H9 (cell line): ENCODE results near the gene KRT78. TPM values are rescaled to one million over a fixed set of nuclear protein-coding genes. Genes with fewer than 3 reads are reported as not detected.

Experiments used
- DNase-seq: peaks from one replicate; pipeline ENCODE4 v3.0.0-alpha.2; 2017
- H2AFZ ChIP-seq: one replicate; pipeline ENCODE4 v1.6.1; 2013; ENCODE audit warnings: mild to moderate bottlenecking, low read length, control low read depth, moderate library complexity
- H2AK5ac ChIP-seq: 2 replicates; pipeline ENCODE4 v1.6.1; 2013; ENCODE audit warnings: low read length, control low read depth, mixed read lengths; ENCODE audit not compliant: insufficient read length
- H2BK120ac ChIP-seq: one replicate; pipeline ENCODE4 v1.6.1; 2013; ENCODE audit warnings: low read depth, mild to moderate bottlenecking, low read length, control low read depth, inconsistent platforms; ENCODE audit not compliant: poor library complexity, severe bottlenecking
- H2BK12ac ChIP-seq: 2 replicates; pipeline ENCODE4 v1.6.1; 2013; ENCODE audit warnings: low read length, control low read depth, mixed read lengths, low read depth; ENCODE audit not compliant: insufficient read length
- H2BK15ac ChIP-seq: 2 replicates; pipeline ENCODE4 v1.6.1; 2013; ENCODE audit warnings: low read depth, low read length, control low read depth
- H2BK20ac ChIP-seq: one replicate; pipeline ENCODE4 v1.6.1; 2013; ENCODE audit warnings: low read depth, mild to moderate bottlenecking, low read length, control low read depth, inconsistent platforms; ENCODE audit not compliant: poor library complexity, severe bottlenecking
- H2BK5ac ChIP-seq: 2 replicates; pipeline ENCODE4 v1.6.1; 2013; ENCODE audit warnings: low read length, control low read depth, mixed read lengths; ENCODE audit not compliant: insufficient read length
- H3K14ac ChIP-seq: 2 replicates; pipeline ENCODE4 v1.6.1; 2013; ENCODE audit warnings: low read length, control low read depth; ENCODE audit not compliant: insufficient read depth
- H3K18ac ChIP-seq: 2 replicates; pipeline ENCODE4 v1.6.1; 2013; ENCODE audit warnings: low read depth, mild to moderate bottlenecking, mixed read lengths, low read length, control low read depth; ENCODE audit not compliant: insufficient read length
- H3K23ac ChIP-seq: 2 replicates; pipeline ENCODE4 v1.6.1; 2013; ENCODE audit warnings: low read length, control low read depth, mixed read lengths, low read depth; ENCODE audit not compliant: insufficient read length
- H3K23me2 ChIP-seq: 2 replicates; pipeline ENCODE4 v1.6.1; 2013; ENCODE audit warnings: low read depth, mild to moderate bottlenecking, mixed read lengths, low read length, control low read depth; ENCODE audit not compliant: insufficient read length, poor library complexity, severe bottlenecking
- H3K27ac ChIP-seq: 2 replicates; pipeline ENCODE4 v1.5.1; 2013; ENCODE audit warnings: low read length, control low read depth, mixed read lengths, low read depth; ENCODE audit not compliant: insufficient read length
- H3K27me3 ChIP-seq: 2 replicates; pipeline ENCODE4 v1.6.1; 2013; ENCODE audit warnings: low read length, control low read depth, inconsistent platforms; ENCODE audit not compliant: insufficient read depth
- H3K4ac ChIP-seq: 2 replicates; pipeline ENCODE4 v1.6.1; 2013; ENCODE audit warnings: low read depth, mild to moderate bottlenecking, control low read depth, inconsistent platforms, low read length, moderate library complexity
- H3K4me1 ChIP-seq: 2 replicates; pipeline ENCODE4 v1.6.1; 2013; ENCODE audit warnings: low read length, control low read depth, inconsistent platforms; ENCODE audit not compliant: insufficient read depth
- H3K4me2 ChIP-seq: 2 replicates; pipeline ENCODE4 v1.6.1; 2013; ENCODE audit warnings: low read length, control low read depth, mixed read lengths; ENCODE audit not compliant: insufficient read length, insufficient read depth
- H3K56ac ChIP-seq: 2 replicates; pipeline ENCODE4 v1.6.1; 2013; ENCODE audit warnings: low read depth, mild to moderate bottlenecking, mixed read lengths, low read length, control low read depth; ENCODE audit not compliant: insufficient read length
- H3K79me1 ChIP-seq: 2 replicates; pipeline ENCODE4 v1.6.1; 2013; ENCODE audit warnings: low read depth, mild to moderate bottlenecking, moderate library complexity, low read length, control low read depth, inconsistent platforms; ENCODE audit not compliant: insufficient read depth, poor library complexity, severe bottlenecking
- H3K79me2 ChIP-seq: 2 replicates; pipeline ENCODE4 v1.6.1; 2013; ENCODE audit warnings: low read length, control low read depth, inconsistent platforms; ENCODE audit not compliant: insufficient read depth
- H3K9ac ChIP-seq: 2 replicates; pipeline ENCODE4 v1.6.1; 2013; ENCODE audit warnings: low read length, control low read depth, mixed read lengths; ENCODE audit not compliant: insufficient read length; ENCODE audit errors: extremely low read depth
- H3K9me3 ChIP-seq: one replicate; pipeline ENCODE4 v1.6.1; 2013; ENCODE audit warnings: low read depth, low read length, inconsistent platforms; ENCODE audit not compliant: control insufficient read depth
- H3T11ph ChIP-seq: one replicate; pipeline ENCODE4 v1.6.1; 2013; ENCODE audit warnings: mild to moderate bottlenecking, low read length, control low read depth, inconsistent platforms
- H4K20me1 ChIP-seq: one replicate; pipeline ENCODE4 v1.6.1; 2013; ENCODE audit not compliant: control insufficient read depth, insufficient read length, insufficient read depth
- H4K5ac ChIP-seq: 2 replicates; pipeline ENCODE4 v1.6.1; 2013; ENCODE audit warnings: low read depth, mild to moderate bottlenecking, mixed read lengths, low read length, control low read depth; ENCODE audit not compliant: insufficient read length
- H4K8ac ChIP-seq: replicated peaks from 2 replicates; pipeline ENCODE4 v1.6.1; 2013; ENCODE audit warnings: low read length, control low read depth, mixed read lengths, low read depth; ENCODE audit not compliant: insufficient read length
- H4K91ac ChIP-seq: 2 replicates; pipeline ENCODE4 v1.6.1; 2013; ENCODE audit warnings: low read depth, mild to moderate bottlenecking, moderate library complexity, mixed read lengths, low read length, control low read depth; ENCODE audit not compliant: insufficient read length
- H3K27ac Mint-ChIP-seq, 3 experiments: 2 replicates in 2 of 3; 3 replicates in 1 of 3; pipeline ENCODE4 v1.8.0; 2020 to 2021; ENCODE audit warnings: mixed read lengths in 3 of 3, mild to moderate bottlenecking in 1 of 3, moderate library complexity in 1 of 3
- H3K27me3 Mint-ChIP-seq: 2 replicates; pipeline ENCODE4 v1.8.0; 2021; ENCODE audit warnings: low read depth, mild to moderate bottlenecking, moderate library complexity, mixed read lengths
- H3K36me3 Mint-ChIP-seq, 3 experiments: 2 replicates in 2 of 3; 3 replicates in 1 of 3; pipeline ENCODE4 v1.8.0; 2020 to 2021; ENCODE audit warnings: low read depth in 3 of 3, mixed read lengths in 3 of 3; ENCODE audit not compliant: insufficient read depth in 1 of 3
- H3K4me1 Mint-ChIP-seq, 2 experiments: 2 replicates each; pipeline ENCODE4 v1.8.0; 2020; ENCODE audit warnings: mixed read lengths in 2 of 2
- H3K4me3 Mint-ChIP-seq, 2 experiments: 2 replicates in 1 of 2; 3 replicates in 1 of 2; pipeline ENCODE4 v1.8.0; 2020 to 2021; ENCODE audit warnings: mild to moderate bottlenecking in 2 of 2, mixed read lengths in 2 of 2, moderate library complexity in 1 of 2
- H3K9me3 Mint-ChIP-seq, 2 experiments: 2 replicates in 1 of 2; 3 replicates in 1 of 2; pipeline ENCODE4 v1.8.0; 2020; ENCODE audit warnings: mild to moderate bottlenecking in 2 of 2, mixed read lengths in 2 of 2, moderate library complexity in 1 of 2
- WGBS: extraction: QIAGEN DNeasy Blood & Tissue Kit; methylation state at CpG from one replicate; pipeline ENCODE4 v1.1.7; 2013; ENCODE audit warnings: missing lambda C conversion rate, low lambda C conversion rate, mixed read lengths; ENCODE audit not compliant: insufficient read length; ENCODE audit errors: extremely low coverage; 5-methylcytosine and 5-hydroxymethylcytosine counted together
- total RNA-seq: library from RNA; stranded (reverse); gene quantifications from 2 replicates; pipeline ENCODE4 v1.2.1, GENCODE V29; 2021
- TF ChIP-seq, protein P1 (sequence below): fragments of 200-600 bp; sonication (generic); conservative IDR thresholded peaks from 3 replicates; pipeline ENCODE4 v1.8.0; 2021; ENCODE audit warnings: antibody characterized with exemption, mild to moderate bottlenecking

KRT78 gene
- total RNA-seq, 1 experiment from 2014 or later, result not detected

DNA sequence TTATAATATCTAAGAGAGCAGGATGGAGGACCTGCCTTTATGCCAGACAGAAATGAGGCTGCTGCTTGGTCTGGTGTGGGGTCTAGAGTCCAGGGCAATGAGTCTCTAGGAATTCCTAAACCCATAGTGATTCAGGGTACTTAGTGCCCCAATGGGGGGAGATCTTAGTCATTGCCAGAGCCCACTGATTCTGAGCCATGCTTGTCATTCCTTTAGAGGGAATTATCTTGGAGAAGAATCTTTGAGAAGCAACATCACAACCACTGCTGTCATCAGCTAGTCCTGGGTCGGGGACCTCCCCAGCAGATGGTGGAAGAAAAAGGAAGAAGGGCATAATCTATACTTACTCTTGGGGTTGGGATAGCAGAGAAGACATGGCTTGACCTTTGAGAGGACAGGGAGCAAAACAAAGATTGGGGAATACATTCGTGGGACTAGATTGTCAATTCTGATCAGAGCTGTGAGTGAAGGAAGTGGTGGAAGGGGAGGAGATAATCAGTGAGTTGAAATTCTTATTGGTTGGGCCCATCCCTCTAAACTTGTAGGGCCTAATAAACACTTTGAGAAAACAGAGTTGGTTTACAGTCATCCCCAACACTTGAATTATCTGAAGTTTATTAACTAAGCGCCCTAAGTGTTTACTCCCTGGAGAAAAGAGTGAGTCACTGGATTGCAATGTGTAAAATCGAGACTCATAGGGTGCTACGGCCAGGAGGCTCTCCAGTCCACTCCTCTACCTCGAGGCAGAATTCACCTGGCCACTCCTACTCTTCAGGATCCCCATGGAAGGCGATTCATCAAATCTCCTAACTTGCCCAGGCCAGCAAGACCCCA lies 49.9 kb downstream of the KRT78 start:
- Histone ChIP-seq H2BK15ac (no peak overlapping the region), H3K4ac (no peak overlapping the region), H3T11ph (no peak overlapping the region), H2AK5ac (no peak overlapping the region), H4K5ac (no peak overlapping the region), H3K27me3 (no peaks in the 10 kb centered on the region), H3K79me2 (no peaks in the 10 kb centered on the region), H3K9ac (no peak overlapping the region), H3K27ac (no peak overlapping the region), H3K79me1 (no peaks in the 10 kb centered on the region), H3K14ac (no peak overlapping the region), H3K18ac (no peak overlapping the region), H3K4me1 (peaks cover 8% of the 10 kb centered on the region; the same call in 1 of the 2 replicates), H4K91ac (no peak overlapping the region), H3K23me2 (no peaks in the 10 kb centered on the region), H3K23ac (no peak overlapping the region), H2BK5ac (no peak overlapping the region), H4K20me1 (peaks cover 3% of the 10 kb centered on the region), H2BK20ac (no peak overlapping the region), H3K4me2 (no peak overlapping the region), H4K8ac (no peak overlapping the region), H3K9me3 (no peaks in the 10 kb centered on the region), H2BK120ac (no peak overlapping the region), H2BK12ac (no peak overlapping the region), H2AFZ (no peak overlapping the region), H3K56ac (no peak overlapping the region)
- no peak overlapping the region; a peak in 3 of 7 replicates for H3K27ac Mint-ChIP-seq
- no CpG with 5 or more reads among the region's 7 CpGs for WGBS
- peaks cover 2% of the 10 kb centered on the region for H3K27me3 Mint-ChIP-seq
- no peak for DNase-seq
- H3K4me3 Mint-ChIP-seq, result no peak overlapping the region
- TF ChIP-seq, protein P1, sequence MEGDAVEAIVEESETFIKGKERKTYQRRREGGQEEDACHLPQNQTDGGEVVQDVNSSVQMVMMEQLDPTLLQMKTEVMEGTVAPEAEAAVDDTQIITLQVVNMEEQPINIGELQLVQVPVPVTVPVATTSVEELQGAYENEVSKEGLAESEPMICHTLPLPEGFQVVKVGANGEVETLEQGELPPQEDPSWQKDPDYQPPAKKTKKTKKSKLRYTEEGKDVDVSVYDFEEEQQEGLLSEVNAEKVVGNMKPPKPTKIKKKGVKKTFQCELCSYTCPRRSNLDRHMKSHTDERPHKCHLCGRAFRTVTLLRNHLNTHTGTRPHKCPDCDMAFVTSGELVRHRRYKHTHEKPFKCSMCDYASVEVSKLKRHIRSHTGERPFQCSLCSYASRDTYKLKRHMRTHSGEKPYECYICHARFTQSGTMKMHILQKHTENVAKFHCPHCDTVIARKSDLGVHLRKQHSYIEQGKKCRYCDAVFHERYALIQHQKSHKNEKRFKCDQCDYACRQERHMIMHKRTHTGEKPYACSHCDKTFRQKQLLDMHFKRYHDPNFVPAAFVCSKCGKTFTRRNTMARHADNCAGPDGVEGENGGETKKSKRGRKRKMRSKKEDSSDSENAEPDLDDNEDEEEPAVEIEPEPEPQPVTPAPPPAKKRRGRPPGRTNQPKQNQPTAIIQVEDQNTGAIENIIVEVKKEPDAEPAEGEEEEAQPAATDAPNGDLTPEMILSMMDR, result no peak
- peaks cover 21 to 28% of the 10 kb centered on the region in 2 experiments for H3K4me1 Mint-ChIP-seq
- no peaks in the 10 kb centered on the region for H3K36me3 Mint-ChIP-seq
- no peaks in the 10 kb centered on the region for H3K9me3 Mint-ChIP-seq
